Stomach (tissue), 4 donors: ENCODE measurements around the gene PJA2.

Source experiments
- EP300 ChIP-seq: sonication (generic); formaldehyde crosslinking; IDR thresholded peaks from one replicate; pipeline ENCODE4 v1.6.1; 2017; ENCODE audit warnings: antibody characterized with exemption
- POLR2AphosphoS5 ChIP-seq, 3 donors: sonication (generic); formaldehyde crosslinking; IDR thresholded peaks; one replicate each; pipeline ENCODE4 v1.6.1; 2016; ENCODE audit warnings: antibody characterized with exemption in 3 of 3

GRCh38 chr5:109291090-109291489 is 118.7 kb downstream of the PJA2 start:
- TF ChIP-seq POLR2AphosphoS5 (IDR thresholded peaks at IDR 0.05) (no peak), EP300 (no peak)
